ENCODE data around the gene RSPO1. TPM values are rescaled to one million over a fixed set of nuclear protein-coding genes. Genes with fewer than 3 reads are reported as not detected.

The RSPO1 gene
- total and polyA plus RNA-seq, 8 donors, result 0.09 to 0.46 (median 0.13) TPM; not detected in 3

DNA sequence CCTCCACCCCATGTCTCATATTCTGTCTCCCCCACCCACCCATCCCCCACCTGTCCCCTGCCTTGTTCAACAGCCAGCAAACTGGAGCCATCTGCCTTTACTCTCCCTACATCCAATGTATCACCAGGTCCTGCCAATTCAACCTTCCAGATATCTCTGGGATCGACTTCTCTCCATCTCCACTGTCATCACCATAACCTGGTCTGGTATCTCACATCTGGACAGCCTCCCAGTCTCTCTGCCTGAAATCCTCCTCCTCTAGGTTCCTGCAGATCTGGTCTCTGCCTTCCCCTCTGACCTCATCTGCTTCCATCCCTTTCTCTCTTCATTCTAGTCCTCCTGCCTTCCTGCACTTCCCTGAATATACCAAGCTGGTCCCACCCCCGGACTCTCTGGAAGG, 35.4 kb upstream of the RSPO1 start:
- intact Hi-C loops (cut with DNase I), result no loop called here
- no peak for DNase-seq
- WGBS, 2 donors, result 38 to 50% methylated on average over 2 of the region's 2 CpGs
- Histone ChIP-seq H3K9me3 (no peaks in the 10 kb centered on the region), H3K4me3 (no peak overlapping the region), H3K27ac (no peak overlapping the region), H3K36me3 (no peaks in the 10 kb centered on the region), H3K27me3 (no peaks in the 10 kb centered on the region), H3K4me1 (no peaks in the 10 kb centered on the region)
- TF ChIP-seq, protein P1, sequence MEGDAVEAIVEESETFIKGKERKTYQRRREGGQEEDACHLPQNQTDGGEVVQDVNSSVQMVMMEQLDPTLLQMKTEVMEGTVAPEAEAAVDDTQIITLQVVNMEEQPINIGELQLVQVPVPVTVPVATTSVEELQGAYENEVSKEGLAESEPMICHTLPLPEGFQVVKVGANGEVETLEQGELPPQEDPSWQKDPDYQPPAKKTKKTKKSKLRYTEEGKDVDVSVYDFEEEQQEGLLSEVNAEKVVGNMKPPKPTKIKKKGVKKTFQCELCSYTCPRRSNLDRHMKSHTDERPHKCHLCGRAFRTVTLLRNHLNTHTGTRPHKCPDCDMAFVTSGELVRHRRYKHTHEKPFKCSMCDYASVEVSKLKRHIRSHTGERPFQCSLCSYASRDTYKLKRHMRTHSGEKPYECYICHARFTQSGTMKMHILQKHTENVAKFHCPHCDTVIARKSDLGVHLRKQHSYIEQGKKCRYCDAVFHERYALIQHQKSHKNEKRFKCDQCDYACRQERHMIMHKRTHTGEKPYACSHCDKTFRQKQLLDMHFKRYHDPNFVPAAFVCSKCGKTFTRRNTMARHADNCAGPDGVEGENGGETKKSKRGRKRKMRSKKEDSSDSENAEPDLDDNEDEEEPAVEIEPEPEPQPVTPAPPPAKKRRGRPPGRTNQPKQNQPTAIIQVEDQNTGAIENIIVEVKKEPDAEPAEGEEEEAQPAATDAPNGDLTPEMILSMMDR (IDR thresholded peaks at IDR 0.05), result no peak
- FAIRE-seq, result no peak
- no peak for ATAC-seq

DNA sequence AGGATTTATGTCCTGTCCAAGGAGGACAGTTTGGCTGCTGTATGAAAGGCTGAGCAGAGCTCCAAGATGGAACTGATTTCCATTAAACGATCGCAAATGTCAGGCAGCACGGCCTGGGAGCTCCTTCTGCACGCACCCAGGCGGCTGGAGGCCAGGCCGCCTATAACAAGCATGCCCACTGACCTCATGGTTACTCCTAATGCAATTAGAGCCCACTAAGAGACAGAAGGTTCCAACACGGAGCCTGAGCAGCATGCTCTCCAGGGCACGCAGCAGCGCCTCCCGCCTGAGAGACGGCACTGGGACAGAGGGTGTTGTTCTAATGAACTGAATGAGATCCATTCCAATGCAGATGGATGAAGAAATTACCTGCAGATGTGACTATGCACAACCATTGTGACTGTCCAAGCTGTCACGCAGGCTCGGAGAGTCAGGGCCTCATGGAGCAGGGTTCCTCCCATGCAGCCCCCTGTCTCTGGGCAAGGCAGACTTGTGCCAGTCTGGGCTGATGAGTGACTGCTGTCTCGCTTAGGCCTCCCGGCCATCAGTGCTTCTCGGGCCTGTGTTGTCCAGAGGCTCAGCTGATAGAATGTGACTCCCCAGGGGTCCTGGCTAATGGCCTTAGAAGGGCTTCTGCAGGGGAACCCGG, 32.5 kb upstream of the RSPO1 start:
- Histone ChIP-seq H3K4me3 (no peak overlapping the region), H3K4me1 (no peaks in the 10 kb centered on the region), H3K27me3 (no peaks in the 10 kb centered on the region), H3K9me3 (no peaks in the 10 kb centered on the region), H3K27ac (no peak overlapping the region), H3K36me3 (no peaks in the 10 kb centered on the region)
- FAIRE-seq (no peak), DNase-seq (no peak), ATAC-seq (no peak)
- TF ChIP-seq, protein P1 (IDR thresholded peaks at IDR 0.05), result no peak
- WGBS, 2 donors, result 53 to 56% methylated on average over 17 of the region's 17 CpGs
- intact Hi-C loops (cut with DNase I), result no loop called here

DNA sequence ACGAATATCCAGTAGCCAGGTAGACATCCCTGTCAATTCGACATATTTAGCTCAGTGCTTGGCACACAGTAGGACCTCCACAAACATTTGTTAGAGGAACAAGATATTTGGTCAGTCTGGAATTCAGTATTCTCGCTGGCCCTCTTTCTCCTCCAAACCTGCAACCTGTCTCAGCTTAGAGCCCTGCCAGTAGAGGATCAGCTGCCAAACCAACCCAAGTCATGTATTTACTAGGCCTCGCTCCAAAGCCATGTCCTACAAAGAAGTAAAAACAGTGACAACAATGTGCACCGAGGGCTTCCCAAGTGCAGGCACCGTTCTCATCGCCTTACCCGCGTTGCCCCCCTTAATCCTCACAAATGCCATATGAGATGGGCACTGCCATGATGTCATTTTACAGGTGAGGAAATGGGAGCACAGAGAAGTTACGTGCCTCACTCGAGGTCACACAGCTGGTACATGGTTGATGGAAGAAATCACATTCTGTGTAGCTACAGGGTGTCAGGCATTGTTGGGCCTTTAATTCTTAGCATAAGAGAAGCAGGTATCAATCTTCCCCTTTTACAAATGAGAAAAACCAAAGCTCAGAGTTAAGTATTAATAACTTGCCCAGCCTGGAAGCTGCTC, 31.7 kb upstream of the RSPO1 start:
- Histone ChIP-seq H3K4me1 (no peaks in the 10 kb centered on the region), H3K36me3 (no peaks in the 10 kb centered on the region), H3K27ac (no peak overlapping the region), H3K4me3 (no peak overlapping the region), H3K27me3 (no peaks in the 10 kb centered on the region), H3K9me3 (no peaks in the 10 kb centered on the region)
- no peak for ATAC-seq
- TF ChIP-seq, protein P1 (IDR thresholded peaks at IDR 0.05), result no peak
- no peak for FAIRE-seq
- intact Hi-C loops (cut with DNase I), result no loop called here
- 66 to 80% methylated on average over 11 of the region's 11 CpGs for WGBS, 2 donors
- DNase-seq, result peak in 1 of 6 donors; percentile 7

DNA sequence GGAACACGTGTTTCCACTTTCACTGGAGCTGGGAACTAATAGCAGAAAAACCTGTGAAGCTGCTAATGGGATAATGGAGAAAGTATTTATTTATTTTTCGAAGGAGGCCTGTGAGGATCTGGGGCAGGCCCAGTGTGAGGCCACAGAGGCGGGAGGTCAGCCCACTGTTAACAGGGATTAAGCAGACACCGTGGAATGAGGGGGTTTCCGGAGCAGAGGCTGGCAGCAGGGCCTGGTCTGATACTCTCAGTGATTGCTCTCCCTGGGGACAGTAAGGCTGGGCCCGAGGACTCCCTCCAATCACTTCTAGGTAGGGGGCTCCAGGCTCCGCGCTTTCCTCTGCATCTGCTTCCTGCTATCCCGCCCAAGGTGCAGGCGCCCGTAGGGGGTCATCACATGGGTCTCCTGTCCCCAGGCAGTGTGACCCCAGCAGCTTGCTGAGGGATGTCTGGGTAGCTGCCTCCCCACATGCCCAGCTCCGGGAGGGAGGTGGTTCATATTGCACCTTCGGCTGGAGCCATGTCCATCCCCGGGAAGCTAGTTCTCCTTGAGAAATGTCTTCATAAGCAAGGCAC, 28.8 kb upstream of the RSPO1 start:
- H3K4me1 ChIP-seq, result no peaks in the 10 kb centered on the region
- no peaks in the 10 kb centered on the region for H3K9me3 ChIP-seq
- DNase-seq (no peak), ATAC-seq (peak in 1 of 4 donors; percentile 45), FAIRE-seq (no peak)
- H3K4me3 ChIP-seq, result no peak overlapping the region
- H3K36me3 ChIP-seq, result no peaks in the 10 kb centered on the region
- WGBS, 2 donors, result 29% methylated on average over 14 of the region's 14 CpGs
- no peak overlapping the region for H3K27ac ChIP-seq
- H3K27me3 ChIP-seq, result no peaks in the 10 kb centered on the region
- TF ChIP-seq, protein P1 (IDR thresholded peaks at IDR 0.05), result no peak
- intact Hi-C loops (cut with DNase I), result no loop called here

Measured in pancreas (tissue), 10 donors.